Measurements from ENCODE around the gene IGF2R. TPM values are rescaled to one million over a fixed set of nuclear protein-coding genes. Genes with fewer than 3 reads are reported as not detected.
"Not testable (repeated sequence)": the region's sequence is repeated elsewhere in the genome, so short reads cannot be mapped to it uniquely, and the experiment has no call there.

IGF2R gene
- total and polyA plus RNA-seq, 7 donors: 40.1 to 167 (median 113) TPM

DNA sequence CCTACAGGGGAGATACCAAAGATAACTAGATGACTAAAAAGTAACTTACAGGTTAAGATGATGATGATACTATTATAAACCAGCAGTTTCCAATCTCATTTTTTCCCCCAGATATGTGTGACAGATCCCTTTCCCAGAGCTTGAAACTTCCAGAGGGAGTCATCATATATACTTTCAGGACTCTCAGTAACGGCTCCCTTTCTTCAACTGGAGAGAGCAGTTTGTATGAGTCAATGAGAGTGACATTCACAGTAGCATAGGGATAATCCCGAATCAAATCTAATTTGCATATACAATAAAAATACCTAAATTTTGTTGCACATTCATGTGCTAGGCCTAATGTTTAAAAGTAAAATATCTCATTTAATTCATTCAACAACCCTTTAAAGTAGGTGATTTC is 29.7 kb downstream of the IGF2R start:
- Histone ChIP-seq H3K4me1 (peaks cover 32% of the 10 kb centered on the region), H3K27me3 (ENCODE audit: insufficient read depth in 3 of 3, low read length in 2 of 3) (no peaks in the 10 kb centered on the region), H3K27ac (no peak overlapping the region), H3K36me3 (ENCODE audit: insufficient read depth in 1 of 2, low read depth in 1 of 2) (peaks cover 0 to 9% of the 10 kb centered on the region in 2 donors), H3K9me3 (no peaks in the 10 kb centered on the region), H3K4me3 (no peak overlapping the region)
- WGBS, 3 donors: 82 to 88% (median 82%) methylated on average over 2 of the region's 2 CpGs
- ATAC-seq (no peak), DNase-seq (no peak)
- TF ChIP-seq, protein P1, sequence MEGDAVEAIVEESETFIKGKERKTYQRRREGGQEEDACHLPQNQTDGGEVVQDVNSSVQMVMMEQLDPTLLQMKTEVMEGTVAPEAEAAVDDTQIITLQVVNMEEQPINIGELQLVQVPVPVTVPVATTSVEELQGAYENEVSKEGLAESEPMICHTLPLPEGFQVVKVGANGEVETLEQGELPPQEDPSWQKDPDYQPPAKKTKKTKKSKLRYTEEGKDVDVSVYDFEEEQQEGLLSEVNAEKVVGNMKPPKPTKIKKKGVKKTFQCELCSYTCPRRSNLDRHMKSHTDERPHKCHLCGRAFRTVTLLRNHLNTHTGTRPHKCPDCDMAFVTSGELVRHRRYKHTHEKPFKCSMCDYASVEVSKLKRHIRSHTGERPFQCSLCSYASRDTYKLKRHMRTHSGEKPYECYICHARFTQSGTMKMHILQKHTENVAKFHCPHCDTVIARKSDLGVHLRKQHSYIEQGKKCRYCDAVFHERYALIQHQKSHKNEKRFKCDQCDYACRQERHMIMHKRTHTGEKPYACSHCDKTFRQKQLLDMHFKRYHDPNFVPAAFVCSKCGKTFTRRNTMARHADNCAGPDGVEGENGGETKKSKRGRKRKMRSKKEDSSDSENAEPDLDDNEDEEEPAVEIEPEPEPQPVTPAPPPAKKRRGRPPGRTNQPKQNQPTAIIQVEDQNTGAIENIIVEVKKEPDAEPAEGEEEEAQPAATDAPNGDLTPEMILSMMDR (IDR thresholded peaks at IDR 0.05): no peak
- intact Hi-C loops (cut with DNase I): no loop called here

DNA sequence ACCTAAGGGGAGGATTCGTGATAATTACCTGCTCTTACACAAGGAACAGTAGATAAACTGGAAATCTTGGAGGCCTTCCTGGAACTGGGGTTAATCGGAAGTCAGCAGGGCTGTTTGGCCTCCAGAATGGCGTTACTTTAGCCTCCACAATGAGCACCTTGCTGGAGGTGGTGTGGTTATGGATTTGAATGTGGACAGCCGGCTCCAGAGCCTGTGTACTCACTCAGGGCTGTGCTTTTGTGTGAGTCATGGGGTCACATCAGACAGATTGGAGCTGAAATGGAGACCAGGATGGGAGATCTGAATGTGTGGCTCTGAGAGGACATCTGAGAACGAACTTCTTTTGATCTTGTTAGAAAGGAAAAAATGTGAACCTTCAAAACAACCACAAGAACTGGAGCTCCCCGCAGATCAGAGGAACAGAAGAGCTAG is 30.4 kb downstream of the IGF2R start:
- H3K4me3 ChIP-seq: no peak overlapping the region
- whole genome bisulfite sequencing, 3 donors: 90 to 95% (median 91%) methylated on average over 6 of the region's 6 CpGs
- no peak for DNase-seq
- peaks cover 0 to 9% of the 10 kb centered on the region in 2 donors for H3K36me3 ChIP-seq (ENCODE audit: insufficient read depth in 1 of 2, low read depth in 1 of 2)
- intact Hi-C loops (cut with DNase I): no loop called here
- peaks cover 29% of the 10 kb centered on the region for H3K4me1 ChIP-seq
- H3K9me3 ChIP-seq: no peaks in the 10 kb centered on the region
- no peaks in the 10 kb centered on the region for H3K27me3 ChIP-seq (ENCODE audit: insufficient read depth in 3 of 3, low read length in 2 of 3)
- ATAC-seq: no peak
- H3K27ac ChIP-seq: no peak overlapping the region
- TF ChIP-seq, protein P1 (IDR thresholded peaks at IDR 0.05): no peak

DNA sequence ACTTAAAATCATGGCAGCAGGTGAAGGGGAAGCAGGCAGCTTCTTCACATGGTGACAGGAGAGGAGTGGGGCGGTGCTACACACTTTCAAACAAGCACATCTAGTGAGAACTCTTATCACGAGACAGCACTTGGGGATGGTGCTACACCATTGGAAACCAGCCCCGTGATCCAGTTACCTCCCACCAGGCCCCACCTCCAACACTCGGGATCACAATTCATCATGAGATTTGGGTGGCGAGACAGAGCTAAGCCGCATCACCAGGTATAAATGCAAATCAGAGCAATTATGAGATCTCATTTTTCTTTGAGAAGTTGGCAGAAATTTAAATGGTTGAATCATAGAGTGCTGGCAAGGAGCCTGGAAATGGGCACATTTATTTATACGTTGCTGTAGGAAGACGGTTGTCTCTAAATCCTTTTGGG is 31.4 kb downstream of the IGF2R start:
- 83 to 91% (median 89%) methylated on average over 8 of the region's 8 CpGs for WGBS, 3 donors

DNA sequence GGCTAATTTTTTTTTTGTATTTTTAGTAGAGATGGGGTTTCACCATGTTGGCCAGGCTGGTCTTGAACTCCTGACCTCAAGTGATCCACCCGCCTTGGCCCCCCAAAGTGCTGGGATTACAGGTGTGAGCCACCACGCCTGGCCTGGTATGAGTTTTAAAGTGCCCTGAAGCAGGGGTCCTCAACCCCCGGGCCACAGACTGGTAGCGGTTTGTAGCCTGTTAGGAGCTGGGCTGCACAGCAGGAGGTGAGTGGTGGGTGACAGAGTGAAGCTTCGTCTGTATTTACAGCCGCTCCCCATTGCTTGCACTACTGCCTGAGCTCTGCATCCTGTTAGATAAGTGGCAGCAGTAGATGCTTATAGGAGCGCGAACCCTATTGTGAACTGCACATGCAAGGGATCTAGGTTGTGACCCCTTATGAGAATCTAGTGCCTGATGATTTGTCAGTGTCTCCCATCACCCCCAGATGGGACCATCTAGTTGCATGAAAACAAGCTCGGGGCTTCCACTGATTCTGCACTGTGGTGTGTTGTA is 32.1 kb downstream of the IGF2R start:
- peaks cover 25% of the 10 kb centered on the region for H3K4me1 ChIP-seq
- H3K9me3 ChIP-seq; ATAC-seq; intact Hi-C loops (cut with DNase I); H3K36me3 ChIP-seq (ENCODE audit: insufficient read depth in 1 of 2, low read depth in 1 of 2); H3K27me3 ChIP-seq (ENCODE audit: insufficient read depth in 3 of 3, low read length in 2 of 3); H3K4me3 ChIP-seq; DNase-seq; H3K27ac ChIP-seq: not testable (repeated sequence)
- 86 to 93% (median 93%) methylated on average over 9 of the region's 9 CpGs for WGBS, 3 donors

More for the DNA sequence above, 31.4 kb downstream of the IGF2R start:
- peaks cover 28% of the 10 kb centered on the region for H3K4me1 ChIP-seq
- no peak overlapping the region for H3K27ac ChIP-seq
- no peak overlapping the region for H3K4me3 ChIP-seq
- no peaks in the 10 kb centered on the region for H3K9me3 ChIP-seq
- TF ChIP-seq, protein P1 (IDR thresholded peaks at IDR 0.05): no peak
- DNase-seq (no peak), ATAC-seq (no peak)
- H3K36me3 ChIP-seq (ENCODE audit: insufficient read depth in 1 of 2, low read depth in 1 of 2): peaks cover 0 to 9% of the 10 kb centered on the region in 2 donors
- no peaks in the 10 kb centered on the region for H3K27me3 ChIP-seq (ENCODE audit: insufficient read depth in 3 of 3, low read length in 2 of 3)
- intact Hi-C loops (cut with DNase I): no loop called here

DNA sequence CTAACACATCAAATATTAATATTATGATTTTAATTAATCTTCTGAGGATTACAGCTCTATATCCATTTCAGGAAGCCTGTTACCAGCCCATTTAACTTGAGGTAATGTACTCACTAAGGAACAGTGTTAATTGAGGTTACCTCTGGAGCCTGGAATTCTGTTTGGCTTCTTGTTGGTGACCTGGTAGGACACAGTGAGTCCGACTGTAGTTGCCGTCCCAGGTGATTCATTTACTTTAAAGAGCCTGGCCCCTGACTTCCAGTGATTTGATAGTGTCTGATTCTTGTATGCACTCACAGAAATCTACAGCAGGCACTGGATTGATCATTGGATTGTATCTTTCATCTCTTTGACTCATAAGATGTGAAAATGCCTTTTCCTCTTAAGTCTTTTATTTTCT is 34.0 kb downstream of the IGF2R start:
- Histone ChIP-seq H3K4me1 (peaks cover 18% of the 10 kb centered on the region), H3K27me3 (ENCODE audit: insufficient read depth in 3 of 3, low read length in 2 of 3) (no peaks in the 10 kb centered on the region), H3K4me3 (no peak overlapping the region), H3K36me3 (ENCODE audit: insufficient read depth in 1 of 2, low read depth in 1 of 2) (peaks cover 0 to 9% of the 10 kb centered on the region in 2 donors), H3K9me3 (no peaks in the 10 kb centered on the region), H3K27ac (no peak overlapping the region)
- WGBS, 3 donors: 25 to 28% (median 28%) methylated on average over 2 of the region's 2 CpGs
- intact Hi-C loops (cut with DNase I): no loop called here
- no peak for DNase-seq
- peak; percentile 28 to 73 (median 55) for ATAC-seq
- TF ChIP-seq, protein P1 (IDR thresholded peaks at IDR 0.05): no peak
